Ishikawa (cell line): ENCODE measurements around the gene HBE1.

ENCODE experiments used
- NFIC ChIP-seq: IDR thresholded peaks from 2 replicates; pipeline ENCODE4 v1.6.1; 2012
- ZBTB7A ChIP-seq: IDR thresholded peaks from 2 replicates; pipeline ENCODE4 v1.6.1; 2012; ENCODE audit warnings: low read depth

DNA sequence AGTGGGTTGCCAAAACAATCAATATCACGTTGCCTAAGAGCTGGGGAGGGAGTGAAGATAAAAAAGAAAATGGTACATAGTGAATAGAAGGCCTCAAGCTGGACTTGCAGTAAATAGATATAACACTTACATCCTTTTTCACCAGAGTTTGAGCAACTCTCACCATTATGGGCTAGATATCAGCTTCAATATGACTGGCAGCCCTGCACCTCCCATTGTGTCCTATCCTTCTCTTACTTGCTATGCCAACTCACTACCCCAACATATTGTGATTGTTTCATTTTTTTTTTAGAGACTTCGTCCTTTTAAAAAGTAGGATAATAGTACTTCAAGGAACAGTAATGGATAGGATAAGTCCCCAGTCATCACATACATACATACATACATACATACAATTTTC lies 27.5 kb downstream of the HBE1 start:
- no peak for TF ChIP-seq NFIC
- TF ChIP-seq ZBTB7A = no peak
